H9 (cell line): ENCODE results near the gene ARHGAP22. TPM values are rescaled to one million over a fixed set of nuclear protein-coding genes. Genes with fewer than 3 reads are reported as not detected.

Source experiments
- DNase-seq: peaks from one replicate; pipeline ENCODE4 v3.0.0-alpha.2; 2017
- H2AFZ ChIP-seq: one replicate; pipeline ENCODE4 v1.6.1; 2013; ENCODE audit warnings: mild to moderate bottlenecking, low read length, control low read depth, moderate library complexity
- H2AK5ac ChIP-seq: 2 replicates; pipeline ENCODE4 v1.6.1; 2013; ENCODE audit warnings: low read length, control low read depth, mixed read lengths; ENCODE audit not compliant: insufficient read length
- H2BK120ac ChIP-seq: one replicate; pipeline ENCODE4 v1.6.1; 2013; ENCODE audit warnings: low read depth, mild to moderate bottlenecking, low read length, control low read depth, inconsistent platforms; ENCODE audit not compliant: poor library complexity, severe bottlenecking
- H2BK12ac ChIP-seq: 2 replicates; pipeline ENCODE4 v1.6.1; 2013; ENCODE audit warnings: low read length, control low read depth, mixed read lengths, low read depth; ENCODE audit not compliant: insufficient read length
- H2BK15ac ChIP-seq: 2 replicates; pipeline ENCODE4 v1.6.1; 2013; ENCODE audit warnings: low read depth, low read length, control low read depth
- H2BK20ac ChIP-seq: one replicate; pipeline ENCODE4 v1.6.1; 2013; ENCODE audit warnings: low read depth, mild to moderate bottlenecking, low read length, control low read depth, inconsistent platforms; ENCODE audit not compliant: poor library complexity, severe bottlenecking
- H2BK5ac ChIP-seq: 2 replicates; pipeline ENCODE4 v1.6.1; 2013; ENCODE audit warnings: low read length, control low read depth, mixed read lengths; ENCODE audit not compliant: insufficient read length
- H3K14ac ChIP-seq: 2 replicates; pipeline ENCODE4 v1.6.1; 2013; ENCODE audit warnings: low read length, control low read depth; ENCODE audit not compliant: insufficient read depth
- H3K18ac ChIP-seq: 2 replicates; pipeline ENCODE4 v1.6.1; 2013; ENCODE audit warnings: low read depth, mild to moderate bottlenecking, mixed read lengths, low read length, control low read depth; ENCODE audit not compliant: insufficient read length
- H3K23ac ChIP-seq: 2 replicates; pipeline ENCODE4 v1.6.1; 2013; ENCODE audit warnings: low read length, control low read depth, mixed read lengths, low read depth; ENCODE audit not compliant: insufficient read length
- H3K23me2 ChIP-seq: 2 replicates; pipeline ENCODE4 v1.6.1; 2013; ENCODE audit warnings: low read depth, mild to moderate bottlenecking, mixed read lengths, low read length, control low read depth; ENCODE audit not compliant: insufficient read length, poor library complexity, severe bottlenecking
- H3K27ac ChIP-seq: 2 replicates; pipeline ENCODE4 v1.5.1; 2013; ENCODE audit warnings: low read length, control low read depth, mixed read lengths, low read depth; ENCODE audit not compliant: insufficient read length
- H3K27me3 ChIP-seq: 2 replicates; pipeline ENCODE4 v1.6.1; 2013; ENCODE audit warnings: low read length, control low read depth, inconsistent platforms; ENCODE audit not compliant: insufficient read depth
- H3K4ac ChIP-seq: 2 replicates; pipeline ENCODE4 v1.6.1; 2013; ENCODE audit warnings: low read depth, mild to moderate bottlenecking, control low read depth, inconsistent platforms, low read length, moderate library complexity
- H3K4me1 ChIP-seq: 2 replicates; pipeline ENCODE4 v1.6.1; 2013; ENCODE audit warnings: low read length, control low read depth, inconsistent platforms; ENCODE audit not compliant: insufficient read depth
- H3K4me2 ChIP-seq: 2 replicates; pipeline ENCODE4 v1.6.1; 2013; ENCODE audit warnings: low read length, control low read depth, mixed read lengths; ENCODE audit not compliant: insufficient read length, insufficient read depth
- H3K56ac ChIP-seq: 2 replicates; pipeline ENCODE4 v1.6.1; 2013; ENCODE audit warnings: low read depth, mild to moderate bottlenecking, mixed read lengths, low read length, control low read depth; ENCODE audit not compliant: insufficient read length
- H3K79me1 ChIP-seq: 2 replicates; pipeline ENCODE4 v1.6.1; 2013; ENCODE audit warnings: low read depth, mild to moderate bottlenecking, moderate library complexity, low read length, control low read depth, inconsistent platforms; ENCODE audit not compliant: insufficient read depth, poor library complexity, severe bottlenecking
- H3K79me2 ChIP-seq: 2 replicates; pipeline ENCODE4 v1.6.1; 2013; ENCODE audit warnings: low read length, control low read depth, inconsistent platforms; ENCODE audit not compliant: insufficient read depth
- H3K9ac ChIP-seq: 2 replicates; pipeline ENCODE4 v1.6.1; 2013; ENCODE audit warnings: low read length, control low read depth, mixed read lengths; ENCODE audit not compliant: insufficient read length; ENCODE audit errors: extremely low read depth
- H3K9me3 ChIP-seq: one replicate; pipeline ENCODE4 v1.6.1; 2013; ENCODE audit warnings: low read depth, low read length, inconsistent platforms; ENCODE audit not compliant: control insufficient read depth
- H3T11ph ChIP-seq: one replicate; pipeline ENCODE4 v1.6.1; 2013; ENCODE audit warnings: mild to moderate bottlenecking, low read length, control low read depth, inconsistent platforms
- H4K20me1 ChIP-seq: one replicate; pipeline ENCODE4 v1.6.1; 2013; ENCODE audit not compliant: control insufficient read depth, insufficient read length, insufficient read depth
- H4K5ac ChIP-seq: 2 replicates; pipeline ENCODE4 v1.6.1; 2013; ENCODE audit warnings: low read depth, mild to moderate bottlenecking, mixed read lengths, low read length, control low read depth; ENCODE audit not compliant: insufficient read length
- H4K8ac ChIP-seq: replicated peaks from 2 replicates; pipeline ENCODE4 v1.6.1; 2013; ENCODE audit warnings: low read length, control low read depth, mixed read lengths, low read depth; ENCODE audit not compliant: insufficient read length
- H4K91ac ChIP-seq: 2 replicates; pipeline ENCODE4 v1.6.1; 2013; ENCODE audit warnings: low read depth, mild to moderate bottlenecking, moderate library complexity, mixed read lengths, low read length, control low read depth; ENCODE audit not compliant: insufficient read length
- H3K27ac Mint-ChIP-seq, 3 experiments: 2 replicates in 2 of 3; 3 replicates in 1 of 3; pipeline ENCODE4 v1.8.0; 2020 to 2021; ENCODE audit warnings: mixed read lengths in 3 of 3, mild to moderate bottlenecking in 1 of 3, moderate library complexity in 1 of 3
- H3K27me3 Mint-ChIP-seq: 2 replicates; pipeline ENCODE4 v1.8.0; 2021; ENCODE audit warnings: low read depth, mild to moderate bottlenecking, moderate library complexity, mixed read lengths
- H3K36me3 Mint-ChIP-seq, 3 experiments: 2 replicates in 2 of 3; 3 replicates in 1 of 3; pipeline ENCODE4 v1.8.0; 2020 to 2021; ENCODE audit warnings: low read depth in 3 of 3, mixed read lengths in 3 of 3; ENCODE audit not compliant: insufficient read depth in 1 of 3
- H3K4me1 Mint-ChIP-seq, 2 experiments: 2 replicates each; pipeline ENCODE4 v1.8.0; 2020; ENCODE audit warnings: mixed read lengths in 2 of 2
- H3K4me3 Mint-ChIP-seq, 2 experiments: 2 replicates in 1 of 2; 3 replicates in 1 of 2; pipeline ENCODE4 v1.8.0; 2020 to 2021; ENCODE audit warnings: mild to moderate bottlenecking in 2 of 2, mixed read lengths in 2 of 2, moderate library complexity in 1 of 2
- H3K9me3 Mint-ChIP-seq, 2 experiments: 2 replicates in 1 of 2; 3 replicates in 1 of 2; pipeline ENCODE4 v1.8.0; 2020; ENCODE audit warnings: mild to moderate bottlenecking in 2 of 2, mixed read lengths in 2 of 2, moderate library complexity in 1 of 2
- WGBS: extraction: QIAGEN DNeasy Blood & Tissue Kit; methylation state at CpG from one replicate; pipeline ENCODE4 v1.1.7; 2013; ENCODE audit warnings: missing lambda C conversion rate, low lambda C conversion rate, mixed read lengths; ENCODE audit not compliant: insufficient read length; ENCODE audit errors: extremely low coverage; 5-methylcytosine and 5-hydroxymethylcytosine counted together
- total RNA-seq: library from RNA; stranded (reverse); gene quantifications from 2 replicates; pipeline ENCODE4 v1.2.1, GENCODE V29; 2021
- TF ChIP-seq, protein P1 (sequence below): fragments of 200-600 bp; sonication (generic); conservative IDR thresholded peaks from 3 replicates; pipeline ENCODE4 v1.8.0; 2021; ENCODE audit warnings: antibody characterized with exemption, mild to moderate bottlenecking

Gene ARHGAP22
- total RNA-seq, 1 experiment from 2014 or later, result 7.4 TPM

DNA sequence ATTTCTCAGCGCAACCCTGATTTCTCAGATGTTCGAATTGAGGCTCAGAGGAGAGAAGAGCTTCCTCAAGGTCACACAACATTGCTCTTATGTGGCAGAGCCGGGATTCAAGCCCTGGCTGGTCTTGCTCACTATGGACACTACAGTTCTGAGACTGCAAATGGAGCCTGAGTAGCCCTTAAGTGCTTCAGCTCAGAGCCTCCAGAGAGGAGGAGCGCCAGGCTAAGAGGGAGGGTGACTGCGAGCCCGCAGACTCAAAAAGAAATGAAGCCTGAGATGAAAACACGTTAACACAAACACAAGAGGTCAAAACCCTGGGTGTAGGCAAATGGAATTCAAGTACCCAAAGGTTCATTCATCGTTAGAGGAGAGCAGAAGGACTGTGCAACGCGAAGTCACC lies 13.9 kb downstream of the ARHGAP22 start:
- peaks cover 3% of the 10 kb centered on the region; the same call in 1 of the 2 replicates for H3K4me1 ChIP-seq
- no peaks in the 10 kb centered on the region for H3K79me2 ChIP-seq
- H3K27me3 Mint-ChIP-seq, result peaks cover 45% of the 10 kb centered on the region
- no peak overlapping the region for H2AFZ ChIP-seq
- H4K20me1 ChIP-seq, result no peaks in the 10 kb centered on the region
- H2BK5ac ChIP-seq, result no peak overlapping the region
- no peak overlapping the region for H3K9ac ChIP-seq
- H2BK20ac ChIP-seq, result no peak overlapping the region
- H3K4me1 Mint-ChIP-seq, result peaks cover 19 to 26% of the 10 kb centered on the region in 2 experiments
- DNase-seq, result no peak
- no peaks in the 10 kb centered on the region for H3K79me1 ChIP-seq
- H2AK5ac ChIP-seq, result no peak overlapping the region
- no peak overlapping the region for H4K5ac ChIP-seq
- no peak overlapping the region for H3K4me2 ChIP-seq
- no peaks in the 10 kb centered on the region for H3K23me2 ChIP-seq
- no CpG with 5 or more reads among the region's 10 CpGs for WGBS
- H3K23ac ChIP-seq, result no peak overlapping the region
- H3K18ac ChIP-seq, result no peak overlapping the region
- no peak overlapping the region for H3K4ac ChIP-seq
- no peak overlapping the region for H2BK12ac ChIP-seq
- no peak overlapping the region for H3K27ac ChIP-seq
- H3K9me3 ChIP-seq, result no peaks in the 10 kb centered on the region
- H4K8ac ChIP-seq, result no peak overlapping the region
- H3K4me3 Mint-ChIP-seq, result no peak overlapping the region
- no peak overlapping the region for H4K91ac ChIP-seq
- H3K56ac ChIP-seq, result no peak overlapping the region
- peaks cover 0 to 2% of the 10 kb centered on the region in 2 experiments; a peak in 3 of 5 replicates for H3K9me3 Mint-ChIP-seq
- TF ChIP-seq, protein P1, sequence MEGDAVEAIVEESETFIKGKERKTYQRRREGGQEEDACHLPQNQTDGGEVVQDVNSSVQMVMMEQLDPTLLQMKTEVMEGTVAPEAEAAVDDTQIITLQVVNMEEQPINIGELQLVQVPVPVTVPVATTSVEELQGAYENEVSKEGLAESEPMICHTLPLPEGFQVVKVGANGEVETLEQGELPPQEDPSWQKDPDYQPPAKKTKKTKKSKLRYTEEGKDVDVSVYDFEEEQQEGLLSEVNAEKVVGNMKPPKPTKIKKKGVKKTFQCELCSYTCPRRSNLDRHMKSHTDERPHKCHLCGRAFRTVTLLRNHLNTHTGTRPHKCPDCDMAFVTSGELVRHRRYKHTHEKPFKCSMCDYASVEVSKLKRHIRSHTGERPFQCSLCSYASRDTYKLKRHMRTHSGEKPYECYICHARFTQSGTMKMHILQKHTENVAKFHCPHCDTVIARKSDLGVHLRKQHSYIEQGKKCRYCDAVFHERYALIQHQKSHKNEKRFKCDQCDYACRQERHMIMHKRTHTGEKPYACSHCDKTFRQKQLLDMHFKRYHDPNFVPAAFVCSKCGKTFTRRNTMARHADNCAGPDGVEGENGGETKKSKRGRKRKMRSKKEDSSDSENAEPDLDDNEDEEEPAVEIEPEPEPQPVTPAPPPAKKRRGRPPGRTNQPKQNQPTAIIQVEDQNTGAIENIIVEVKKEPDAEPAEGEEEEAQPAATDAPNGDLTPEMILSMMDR, result no peak
- H3K14ac ChIP-seq, result no peak overlapping the region
- no peak overlapping the region for H3K27ac Mint-ChIP-seq
- no peak overlapping the region for H3T11ph ChIP-seq
- no peaks in the 10 kb centered on the region for H3K27me3 ChIP-seq
- no peak overlapping the region for H2BK120ac ChIP-seq
- H3K36me3 Mint-ChIP-seq, result no peaks in the 10 kb centered on the region; a peak in 1 of 7 replicates
- no peak overlapping the region for H2BK15ac ChIP-seq
